Measurements from ENCODE around the gene CRYL1.

- TF ChIP-seq POLR2A (IDR thresholded peaks at IDR 0.05) (no peak), POLR2AphosphoS5 (IDR thresholded peaks at IDR 0.05) (no peak)
- TF ChIP-seq, protein P1, sequence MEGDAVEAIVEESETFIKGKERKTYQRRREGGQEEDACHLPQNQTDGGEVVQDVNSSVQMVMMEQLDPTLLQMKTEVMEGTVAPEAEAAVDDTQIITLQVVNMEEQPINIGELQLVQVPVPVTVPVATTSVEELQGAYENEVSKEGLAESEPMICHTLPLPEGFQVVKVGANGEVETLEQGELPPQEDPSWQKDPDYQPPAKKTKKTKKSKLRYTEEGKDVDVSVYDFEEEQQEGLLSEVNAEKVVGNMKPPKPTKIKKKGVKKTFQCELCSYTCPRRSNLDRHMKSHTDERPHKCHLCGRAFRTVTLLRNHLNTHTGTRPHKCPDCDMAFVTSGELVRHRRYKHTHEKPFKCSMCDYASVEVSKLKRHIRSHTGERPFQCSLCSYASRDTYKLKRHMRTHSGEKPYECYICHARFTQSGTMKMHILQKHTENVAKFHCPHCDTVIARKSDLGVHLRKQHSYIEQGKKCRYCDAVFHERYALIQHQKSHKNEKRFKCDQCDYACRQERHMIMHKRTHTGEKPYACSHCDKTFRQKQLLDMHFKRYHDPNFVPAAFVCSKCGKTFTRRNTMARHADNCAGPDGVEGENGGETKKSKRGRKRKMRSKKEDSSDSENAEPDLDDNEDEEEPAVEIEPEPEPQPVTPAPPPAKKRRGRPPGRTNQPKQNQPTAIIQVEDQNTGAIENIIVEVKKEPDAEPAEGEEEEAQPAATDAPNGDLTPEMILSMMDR (IDR thresholded peaks at IDR 0.05) = no peak
These were observed 51.1 kb downstream of the CRYL1 start for GRCh38 chr13:20474515-20474914.

Data from breast epithelium (tissue), 3 donors.